Kasumi-1 (cell line): ENCODE measurements around the gene ZDHHC11.
"Not testable (repeated sequence)": the region's sequence is repeated elsewhere in the genome, so short reads cannot be mapped to it uniquely, and the experiment has no call there.

ENCODE experiments used
- DNase-seq, 2 experiments: peaks; one replicate each; lab custom pipeline; 2025; lab: John Stamatoyannopoulos, UW

ZDHHC11 gene

GRCh38 chr5:747303-747844 lies 103.4 kb downstream of the ZDHHC11 start:
- DNase-seq, result not testable (repeated sequence)

- no peak for DNase-seq
These were observed 104.5 kb downstream of the ZDHHC11 start for GRCh38 chr5:746258-746761.
